Choroid plexus epithelial cell (primary cell): ENCODE data around the gene RNASE13.
"Not testable (repeated sequence)": the region's sequence is repeated elsewhere in the genome, so short reads cannot be mapped to it uniquely, and the experiment has no call there.

ENCODE experiments used
- DNase-seq: peaks from one replicate; pipeline ENCODE4 v3.0.0-alpha.2; 2010; ENCODE audit warnings: low read depth
- H3K4me3 ChIP-seq: 2 replicates; pipeline ENCODE4 v1.5.1; 2011; ENCODE audit warnings: low read depth, mild to moderate bottlenecking, control low read depth, low read length, moderate library complexity
- TF ChIP-seq, protein P1 (sequence below): conservative IDR thresholded peaks from 2 replicates; pipeline ENCODE4 v1.5.1; 2011; ENCODE audit warnings: low read depth, mild to moderate bottlenecking, control low read depth, inconsistent platforms, low read length, moderate library complexity

Gene RNASE13

DNA sequence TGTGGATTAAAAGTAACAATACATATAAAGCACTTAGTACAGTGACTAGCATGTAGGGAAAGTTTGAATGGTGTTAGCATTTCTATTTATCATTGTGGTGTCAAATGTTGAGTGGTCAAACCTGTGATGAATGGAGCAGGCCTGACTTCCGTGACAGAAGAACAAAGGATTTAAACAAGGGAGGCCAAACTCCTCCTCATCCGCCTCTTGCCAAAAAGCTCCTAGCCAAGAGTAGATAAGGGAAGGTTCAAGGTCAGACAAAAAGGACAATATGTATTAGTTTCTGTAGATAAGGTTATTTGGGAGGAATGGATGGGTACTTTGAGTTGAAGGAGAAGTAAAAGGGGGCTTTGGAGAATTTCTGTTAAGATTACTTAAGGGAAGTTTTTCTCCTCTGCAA is 14.0 kb upstream of the RNASE13 start:
- DNase-seq: no peak
- TF ChIP-seq, protein P1, sequence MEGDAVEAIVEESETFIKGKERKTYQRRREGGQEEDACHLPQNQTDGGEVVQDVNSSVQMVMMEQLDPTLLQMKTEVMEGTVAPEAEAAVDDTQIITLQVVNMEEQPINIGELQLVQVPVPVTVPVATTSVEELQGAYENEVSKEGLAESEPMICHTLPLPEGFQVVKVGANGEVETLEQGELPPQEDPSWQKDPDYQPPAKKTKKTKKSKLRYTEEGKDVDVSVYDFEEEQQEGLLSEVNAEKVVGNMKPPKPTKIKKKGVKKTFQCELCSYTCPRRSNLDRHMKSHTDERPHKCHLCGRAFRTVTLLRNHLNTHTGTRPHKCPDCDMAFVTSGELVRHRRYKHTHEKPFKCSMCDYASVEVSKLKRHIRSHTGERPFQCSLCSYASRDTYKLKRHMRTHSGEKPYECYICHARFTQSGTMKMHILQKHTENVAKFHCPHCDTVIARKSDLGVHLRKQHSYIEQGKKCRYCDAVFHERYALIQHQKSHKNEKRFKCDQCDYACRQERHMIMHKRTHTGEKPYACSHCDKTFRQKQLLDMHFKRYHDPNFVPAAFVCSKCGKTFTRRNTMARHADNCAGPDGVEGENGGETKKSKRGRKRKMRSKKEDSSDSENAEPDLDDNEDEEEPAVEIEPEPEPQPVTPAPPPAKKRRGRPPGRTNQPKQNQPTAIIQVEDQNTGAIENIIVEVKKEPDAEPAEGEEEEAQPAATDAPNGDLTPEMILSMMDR: no peak

DNA sequence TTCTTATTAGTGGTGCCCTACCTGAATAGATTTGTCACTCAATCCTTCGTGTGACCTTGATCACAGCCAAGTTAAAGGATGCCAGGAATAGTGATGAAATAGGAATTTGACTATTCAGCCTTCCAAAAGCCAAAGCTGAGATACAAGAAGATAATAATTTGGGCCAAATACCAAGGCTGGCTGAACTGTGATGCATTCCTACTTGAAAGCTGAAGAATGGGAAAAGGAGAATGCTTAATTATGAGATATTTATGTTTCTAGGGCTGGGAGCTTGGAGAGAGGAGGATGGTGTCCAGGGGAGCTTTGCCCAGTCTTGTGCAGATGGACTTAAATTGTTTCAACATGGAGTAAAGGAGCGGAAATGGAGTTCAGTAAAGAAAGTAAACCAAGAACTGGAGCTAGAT is 12.8 kb upstream of the RNASE13 start:
- no peak overlapping the region for H3K4me3 ChIP-seq
- TF ChIP-seq, protein P1: no peak
- no peak for DNase-seq

More for the DNA sequence above, 14.0 kb upstream of the RNASE13 start:
- no peak overlapping the region for H3K4me3 ChIP-seq

- no peak overlapping the region for H3K4me3 ChIP-seq
- TF ChIP-seq, protein P1: no peak
- DNase-seq: no peak
Observed at GRCh38 chr14:21043974-21044618, 9.5 kb upstream of the RNASE13 start.

- DNase-seq: no peak
- TF ChIP-seq, protein P1: no peak
- no peak overlapping the region for H3K4me3 ChIP-seq
Observed at GRCh38 chr14:21043387-21043973, 8.9 kb upstream of the RNASE13 start.

GRCh38 chr14:21042918-21043317 is 8.3 kb upstream of the RNASE13 start:
- TF ChIP-seq, protein P1: no peak

GRCh38 chr14:21041676-21042433 is 7.2 kb upstream of the RNASE13 start, which contains the start of gene RNASE7:
TSS of gene RNASE7 (plus strand) at chr14:21042362. CDS start at chr14:21042993, 631 bp downstream.
- H3K4me3 ChIP-seq: no peak within 1 kb of the TSS

More at GRCh38 chr14:21042918-21043317, 8.3 kb upstream of the RNASE13 start:
- DNase-seq: no peak
- H3K4me3 ChIP-seq: no peak overlapping the region

GRCh38 chr14:21040941-21041340 is 6.3 kb upstream of the RNASE13 start:
- not testable (repeated sequence) for DNase-seq

More at GRCh38 chr14:21041676-21042433, 7.2 kb upstream of the RNASE13 start, which contains the start of gene RNASE7:
- TF ChIP-seq, protein P1: no peak
- DNase-seq: peak; percentile 65

More at GRCh38 chr14:21040941-21041340, 6.3 kb upstream of the RNASE13 start:
- H3K4me3 ChIP-seq: not testable (repeated sequence)
